HuH-7 (cell line): ENCODE measurements around the gene SLC66A3.

Experiments used
- DNase-seq: peaks from one replicate; pipeline ENCODE4 v3.0.0; 2011; ENCODE audit warnings: low spot score

The SLC66A3 gene

DNA sequence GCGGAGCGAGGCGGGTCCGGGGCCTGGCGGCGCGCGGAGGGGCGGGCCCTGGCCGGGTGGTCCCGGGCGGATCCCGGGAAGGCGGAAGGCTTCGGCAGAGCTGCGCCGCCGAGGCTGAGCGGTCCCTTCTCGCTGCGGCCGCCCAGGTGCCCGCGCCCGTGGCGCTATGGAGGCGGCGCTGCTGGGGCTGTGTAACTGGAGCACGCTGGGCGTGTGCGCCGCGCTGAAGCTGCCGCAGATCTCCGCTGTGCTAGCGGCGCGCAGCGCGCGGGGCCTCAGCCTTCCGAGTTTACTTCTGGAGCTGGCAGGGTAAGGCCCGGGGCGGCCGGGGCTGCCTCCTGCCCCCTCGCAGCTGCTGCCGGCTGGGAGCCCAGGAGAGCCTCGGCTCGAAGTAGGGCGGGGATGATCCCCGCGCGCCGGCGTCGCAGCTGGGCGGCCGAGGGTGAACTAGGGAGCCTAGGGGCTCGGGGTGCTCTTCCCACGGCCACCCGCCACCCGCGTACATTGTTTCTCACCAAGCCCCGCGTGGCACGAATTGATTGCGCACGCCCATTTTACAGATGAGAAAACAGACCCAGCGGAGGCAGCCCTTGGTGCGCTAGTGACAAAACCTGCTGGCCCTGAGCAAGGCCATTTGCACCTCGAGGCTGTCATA, at the start of gene SLC66A3:
TSS of gene SLC66A3 (plus strand) at position 87 of the 655 bp plus-strand sequence. CDS start at position 167, 80 bp downstream.
- DNase-seq, result peak; percentile 92

DNA sequence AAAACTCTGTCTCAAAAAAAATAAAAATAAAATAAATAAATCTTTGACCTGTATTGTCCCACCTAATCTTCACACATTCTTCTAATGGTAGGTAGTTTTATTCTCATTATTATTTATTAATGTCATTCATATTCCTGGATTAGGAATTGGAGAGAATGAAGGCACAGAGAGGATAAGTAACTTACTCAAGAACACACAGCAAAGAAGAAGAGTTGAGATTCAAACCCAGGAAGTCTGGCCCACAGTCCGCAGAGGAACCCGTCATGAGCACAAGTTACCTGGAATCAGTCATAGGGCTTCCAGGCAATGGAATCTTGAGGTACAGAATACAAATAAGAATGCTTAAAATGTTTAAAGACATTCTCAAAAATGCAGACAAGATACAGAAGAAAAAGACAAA, 46.3 kb upstream of the SLC66A3 start:
- no peak for DNase-seq

DNA sequence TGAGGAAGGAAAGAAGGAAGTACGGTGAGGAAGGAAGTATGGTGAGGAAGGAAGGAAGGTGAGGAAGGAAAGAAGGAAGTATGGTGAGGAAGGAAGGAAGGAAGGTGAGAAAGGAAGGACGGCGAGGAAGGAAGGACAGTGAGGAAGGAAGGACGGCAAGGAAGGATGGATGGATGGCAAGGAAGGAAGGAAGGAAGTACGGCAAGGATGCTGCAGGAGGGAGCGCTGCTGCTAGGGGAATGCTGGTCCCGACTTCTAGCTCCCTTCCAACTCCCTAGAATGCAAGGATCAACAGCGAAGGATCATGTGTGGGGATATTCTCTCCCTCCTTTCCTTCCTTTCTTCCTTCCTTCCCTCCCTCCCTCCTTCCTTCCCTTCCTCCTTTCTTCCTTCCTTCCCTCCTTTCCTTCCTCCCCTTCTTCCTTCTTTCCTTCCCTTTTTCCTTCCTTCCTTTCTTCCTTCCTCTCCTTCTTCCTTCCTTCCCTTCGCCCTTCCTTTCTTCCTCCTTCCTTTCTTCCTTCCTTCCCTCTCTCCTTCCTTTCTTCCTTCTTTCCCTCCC, 42.3 kb upstream of the SLC66A3 start:
- DNase-seq, result no peak

DNA sequence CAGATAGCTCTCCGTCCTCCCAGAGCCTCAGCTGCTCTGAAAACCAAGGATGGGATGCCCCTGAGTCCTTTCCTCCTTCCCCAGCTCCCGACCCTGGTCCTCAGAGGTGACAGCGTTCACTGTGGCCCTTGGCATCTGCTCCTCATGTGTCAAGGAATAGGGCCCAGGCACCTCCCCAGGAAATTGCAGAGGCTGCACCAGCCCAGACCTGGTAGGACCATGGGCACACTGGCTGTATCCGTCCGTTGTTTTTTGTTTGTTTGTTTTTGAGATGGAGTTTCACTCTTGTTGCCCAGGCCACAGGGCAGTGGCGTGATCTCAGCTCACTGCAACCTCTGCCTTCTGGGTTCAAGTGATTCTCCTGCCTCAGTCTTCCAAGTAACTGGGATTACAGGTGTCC, 37.5 kb upstream of the SLC66A3 start:
- DNase-seq, result no peak

DNA sequence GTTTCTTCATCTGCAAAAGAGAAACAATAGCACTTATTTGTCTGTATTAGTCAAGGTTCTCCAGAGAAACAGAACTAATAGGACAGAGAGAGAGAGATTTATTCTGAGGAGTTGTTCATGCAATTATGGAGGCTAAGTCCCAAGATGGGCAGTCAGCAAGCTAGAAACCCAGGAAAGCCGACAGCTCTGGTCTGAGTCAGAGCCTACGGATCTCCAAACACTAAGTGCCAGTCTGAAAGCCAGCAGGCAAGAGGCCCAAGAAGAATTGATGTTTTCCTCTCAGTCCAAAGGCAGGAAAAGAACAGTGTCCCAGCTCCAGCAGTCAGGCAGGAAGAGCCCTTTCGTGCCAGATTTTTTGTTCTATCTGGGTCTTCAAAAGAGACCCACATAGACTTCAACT, 36.5 kb upstream of the SLC66A3 start:
- no peak for DNase-seq

DNA sequence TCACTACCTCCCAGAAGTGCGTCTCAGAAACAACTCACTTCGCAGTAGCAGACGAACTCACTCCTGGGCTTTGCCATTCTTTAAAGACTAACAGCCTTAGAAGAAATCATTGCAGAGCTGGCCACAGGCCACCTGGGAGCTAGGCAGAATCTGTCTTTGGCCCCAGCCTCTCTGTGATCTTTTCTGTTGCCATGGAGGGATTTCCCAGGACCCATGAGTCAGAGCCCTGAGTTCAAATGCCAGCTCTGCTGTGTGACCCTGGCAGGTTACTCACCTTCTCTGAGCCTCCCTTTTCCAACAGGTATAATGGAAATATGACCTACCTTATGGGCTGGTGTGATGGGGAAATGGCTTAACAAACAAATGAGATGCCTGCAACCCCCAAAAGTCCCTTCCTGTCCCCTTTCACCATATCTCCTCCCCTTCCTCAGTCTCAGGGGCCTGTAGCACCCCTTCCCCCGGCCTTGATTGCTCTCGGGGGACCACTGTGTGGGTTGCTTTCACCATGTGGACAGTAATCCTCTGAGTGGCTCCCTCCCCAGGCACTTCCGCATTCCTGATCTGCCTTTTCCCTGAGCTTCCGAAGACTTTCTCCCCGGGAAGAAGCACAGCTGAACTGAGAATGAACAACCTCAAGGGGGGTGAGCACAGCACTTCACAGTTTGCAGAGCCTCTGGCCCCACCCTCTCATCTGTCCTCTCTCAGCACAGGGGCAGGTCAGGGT, 34.0 kb upstream of the SLC66A3 start:
- DNase-seq, result no peak

DNA sequence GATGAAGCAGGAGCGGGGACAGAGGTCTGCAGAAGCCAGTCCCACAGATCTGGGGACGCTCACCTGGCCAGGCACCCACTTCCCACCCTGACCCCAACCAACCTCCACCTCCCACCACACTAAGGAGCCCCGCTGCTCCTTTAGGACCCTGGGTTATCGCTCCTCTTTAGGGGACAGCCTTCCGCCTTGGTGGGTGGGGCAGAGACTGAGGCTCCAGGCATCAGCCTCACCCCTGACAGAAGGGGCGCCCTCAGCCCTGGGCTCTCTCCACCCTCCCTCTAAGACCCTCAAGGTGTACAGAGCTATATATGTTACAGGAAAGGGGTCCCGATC, 33.5 kb upstream of the SLC66A3 start:
- no peak for DNase-seq

DNA sequence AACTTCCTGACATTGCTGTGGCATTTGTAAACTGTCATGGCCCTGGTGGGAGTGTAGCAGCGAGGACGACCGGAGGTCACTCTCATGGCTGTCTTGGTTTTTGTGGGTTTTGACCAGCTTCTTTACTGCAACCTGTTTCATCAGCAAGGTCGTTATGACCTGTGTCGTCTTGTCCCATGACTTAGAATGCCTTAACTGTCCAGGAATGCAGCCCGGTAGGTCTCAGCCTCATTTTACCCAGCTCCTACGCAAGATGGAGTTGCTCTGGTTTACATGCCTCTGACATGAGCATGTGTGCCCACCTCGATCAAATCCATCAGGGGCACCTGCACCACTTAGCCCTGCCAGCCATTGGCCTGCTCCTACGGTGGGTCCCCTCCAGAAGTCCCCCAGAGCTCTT, 32.9 kb upstream of the SLC66A3 start:
- no peak for DNase-seq

DNA sequence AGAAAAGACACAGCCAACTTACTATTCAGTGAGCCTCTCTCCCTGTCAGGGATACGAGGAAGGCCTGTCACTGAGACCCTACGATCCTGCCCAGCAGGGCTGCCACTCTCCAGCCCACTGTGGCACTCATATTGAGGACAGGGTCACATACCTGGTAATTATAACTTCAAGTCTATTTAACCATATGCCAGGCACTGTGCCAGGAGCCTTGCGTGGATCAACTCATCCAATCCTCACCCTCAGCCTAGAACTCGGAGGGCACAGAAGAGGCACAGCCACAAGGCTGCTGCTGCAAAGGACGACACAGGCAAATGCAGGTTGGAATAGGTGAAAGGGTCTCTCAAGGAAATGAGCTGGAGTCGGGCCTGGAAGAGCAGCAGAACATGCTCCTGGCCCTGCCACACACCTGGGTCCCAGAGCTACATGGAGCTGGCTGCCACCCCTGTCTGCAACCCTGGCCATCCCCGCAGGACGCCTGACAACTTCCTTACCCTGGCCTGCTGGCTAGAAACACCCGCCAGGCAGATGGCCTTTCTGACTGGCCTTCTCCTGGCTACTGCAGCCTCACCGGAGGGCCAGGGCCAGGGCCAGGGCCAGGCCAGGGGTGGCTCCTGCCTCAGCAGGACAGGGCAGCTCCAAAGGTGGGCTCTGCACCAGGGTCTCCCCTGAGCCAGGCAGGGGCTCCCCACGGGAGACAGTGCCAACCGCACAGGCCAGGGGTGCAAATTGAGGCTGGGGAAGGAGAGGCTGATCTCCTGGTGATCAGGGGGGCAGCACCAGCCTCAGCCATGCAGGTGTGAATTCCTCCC, 32.1 kb upstream of the SLC66A3 start:
- no peak for DNase-seq

DNA sequence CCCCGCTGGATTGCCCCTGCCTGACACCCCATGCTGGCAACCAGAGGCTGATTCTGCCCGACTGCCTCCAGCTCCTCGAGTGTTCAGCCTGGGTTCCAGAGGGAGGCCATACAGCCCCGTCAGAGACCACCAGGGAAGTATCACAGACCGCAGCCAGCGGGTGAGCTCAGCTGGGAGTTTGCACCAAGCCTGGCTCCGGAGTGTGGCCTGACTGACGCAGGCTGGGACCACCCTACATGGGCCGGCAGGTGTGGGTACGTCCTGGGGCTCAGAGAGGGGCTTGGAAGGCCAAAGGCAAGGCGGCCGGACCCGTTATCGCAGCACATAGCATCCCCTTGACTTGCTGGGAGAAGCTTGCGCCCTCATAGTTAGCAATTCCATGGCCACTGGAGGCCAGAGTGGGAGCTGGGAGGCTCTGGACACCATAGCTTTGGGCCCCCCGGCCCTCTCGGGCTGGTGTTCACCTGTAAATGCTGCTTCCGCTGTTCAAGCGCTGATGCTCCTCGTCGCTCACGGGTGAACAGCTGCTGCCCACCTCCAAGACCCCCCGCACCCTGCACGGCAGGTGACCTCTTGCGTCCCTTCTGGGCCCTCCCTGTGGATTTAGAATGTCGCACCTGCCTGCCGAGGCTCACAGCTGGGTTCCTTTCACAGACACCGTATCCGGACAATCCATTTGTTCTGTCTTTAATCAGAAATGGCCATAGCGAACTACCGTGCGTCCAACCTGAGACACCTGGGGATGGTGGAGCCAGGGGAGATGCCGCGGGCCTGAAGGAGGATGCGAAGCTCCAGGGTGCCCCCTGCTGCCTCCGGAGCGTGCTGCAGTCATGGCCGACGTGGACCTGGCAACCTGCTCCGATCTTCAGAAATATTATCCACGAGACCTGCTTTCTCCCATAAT, 31.2 kb upstream of the SLC66A3 start:
- peak; percentile 77 for DNase-seq

DNA sequence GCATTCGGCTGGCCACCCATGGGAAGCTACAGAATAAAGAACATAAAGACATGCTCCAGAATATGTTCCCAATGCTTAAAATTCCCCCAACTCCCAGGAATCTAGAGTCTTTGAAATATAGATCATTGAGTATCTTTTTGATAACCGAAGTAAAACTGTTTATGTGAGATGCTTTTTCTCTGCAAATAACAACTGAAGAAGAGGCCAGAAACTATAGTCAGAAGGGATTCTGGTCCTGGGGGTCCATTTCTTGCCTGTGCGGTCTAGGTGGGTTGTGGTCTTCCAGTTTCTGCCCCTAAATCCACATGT, 30.6 kb upstream of the SLC66A3 start:
- DNase-seq, result no peak

DNA sequence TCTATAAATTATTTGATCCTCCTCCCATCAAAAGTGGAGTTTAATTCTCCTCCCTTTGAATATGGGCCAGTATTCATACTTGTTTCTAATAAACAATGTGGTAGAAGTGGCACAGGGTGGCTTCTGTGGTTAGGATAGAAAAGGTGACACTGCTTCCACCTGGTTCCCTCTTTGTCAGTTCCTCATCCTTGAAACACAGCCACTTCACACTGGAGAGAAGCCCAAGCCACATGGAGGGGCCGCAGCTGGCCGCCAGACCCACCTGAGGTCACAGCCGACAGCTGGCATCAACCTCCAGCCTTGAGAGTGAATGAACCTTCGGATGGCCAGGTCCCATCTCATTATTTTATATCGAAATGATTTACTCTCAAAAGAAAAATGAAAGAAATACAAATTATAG, 27.5 kb upstream of the SLC66A3 start:
- DNase-seq, result no peak

DNA sequence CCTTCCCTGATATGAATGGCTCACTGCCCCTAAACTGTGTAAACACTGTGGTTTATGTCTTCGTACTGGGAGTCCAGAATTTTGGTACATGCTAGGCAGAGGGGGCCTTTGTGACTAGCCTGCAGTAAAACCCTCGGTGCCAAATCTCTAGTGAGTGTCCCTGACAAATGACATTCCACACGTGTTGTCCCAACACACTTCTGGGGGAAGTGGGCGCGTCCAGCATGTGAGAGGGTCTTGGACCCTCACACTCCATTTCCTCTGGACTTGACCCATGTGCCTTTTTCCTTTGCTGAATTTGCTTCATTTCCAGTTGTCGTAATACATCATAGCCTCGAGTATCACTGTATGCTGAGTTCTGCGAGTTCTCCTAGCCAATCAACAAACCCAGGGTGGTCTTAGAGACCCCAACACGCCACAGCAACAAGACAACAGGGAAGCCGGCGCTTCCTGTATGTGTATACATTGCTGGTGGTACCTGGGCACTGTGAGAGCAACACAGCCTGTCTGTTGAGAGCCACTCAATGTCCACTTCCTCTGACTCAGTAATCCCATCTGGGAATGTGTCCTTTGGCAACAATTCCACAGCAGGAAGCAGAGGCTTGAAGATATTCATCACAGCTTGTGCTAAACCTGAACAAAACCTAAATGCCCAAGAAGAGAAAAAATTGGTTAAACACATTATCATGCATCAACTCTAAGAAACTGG, 26.9 kb upstream of the SLC66A3 start:
- no peak for DNase-seq

DNA sequence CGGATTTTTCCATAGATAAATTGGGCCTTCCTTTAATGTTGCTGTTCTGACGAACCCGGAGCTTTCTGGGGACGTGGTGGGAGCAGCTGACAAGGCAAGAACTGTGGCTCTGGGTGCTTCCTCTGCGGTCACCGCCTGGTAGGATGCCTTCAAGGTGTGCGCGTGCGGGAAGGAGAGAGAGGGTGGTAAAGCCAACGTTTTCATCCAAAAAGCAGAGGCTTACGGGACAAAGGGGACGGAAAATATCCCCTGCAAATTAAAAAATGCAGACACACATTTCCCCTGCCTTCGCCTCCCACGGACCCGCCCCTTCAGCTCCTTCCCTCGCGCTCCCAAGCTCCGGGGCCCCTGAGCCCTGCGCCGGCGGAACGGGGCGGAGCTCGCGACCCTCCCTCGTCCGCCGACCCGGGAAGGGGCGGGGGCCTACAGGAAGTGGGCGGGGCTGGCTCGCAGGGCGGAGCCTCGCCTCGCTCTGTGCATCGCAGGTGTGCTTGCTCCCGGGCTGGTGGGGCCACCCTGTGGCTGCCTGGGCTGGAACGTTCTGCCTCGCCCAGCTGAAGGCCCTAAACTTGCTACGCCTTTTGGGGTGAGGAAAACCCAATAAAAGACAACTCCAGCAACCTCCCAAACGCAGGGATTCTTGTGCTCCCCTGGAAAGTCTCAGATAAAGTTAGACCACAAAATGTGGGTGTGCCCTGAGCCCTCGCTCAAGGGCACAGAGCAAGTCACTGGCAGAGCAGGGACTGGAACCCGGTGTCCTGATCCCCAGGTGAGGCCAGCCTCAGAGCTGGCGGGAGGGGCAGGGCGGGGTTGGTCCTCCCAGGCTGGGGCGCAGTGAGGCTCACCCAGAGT, 25.4 kb upstream of the SLC66A3 start:
- DNase-seq, result peak; percentile 83

DNA sequence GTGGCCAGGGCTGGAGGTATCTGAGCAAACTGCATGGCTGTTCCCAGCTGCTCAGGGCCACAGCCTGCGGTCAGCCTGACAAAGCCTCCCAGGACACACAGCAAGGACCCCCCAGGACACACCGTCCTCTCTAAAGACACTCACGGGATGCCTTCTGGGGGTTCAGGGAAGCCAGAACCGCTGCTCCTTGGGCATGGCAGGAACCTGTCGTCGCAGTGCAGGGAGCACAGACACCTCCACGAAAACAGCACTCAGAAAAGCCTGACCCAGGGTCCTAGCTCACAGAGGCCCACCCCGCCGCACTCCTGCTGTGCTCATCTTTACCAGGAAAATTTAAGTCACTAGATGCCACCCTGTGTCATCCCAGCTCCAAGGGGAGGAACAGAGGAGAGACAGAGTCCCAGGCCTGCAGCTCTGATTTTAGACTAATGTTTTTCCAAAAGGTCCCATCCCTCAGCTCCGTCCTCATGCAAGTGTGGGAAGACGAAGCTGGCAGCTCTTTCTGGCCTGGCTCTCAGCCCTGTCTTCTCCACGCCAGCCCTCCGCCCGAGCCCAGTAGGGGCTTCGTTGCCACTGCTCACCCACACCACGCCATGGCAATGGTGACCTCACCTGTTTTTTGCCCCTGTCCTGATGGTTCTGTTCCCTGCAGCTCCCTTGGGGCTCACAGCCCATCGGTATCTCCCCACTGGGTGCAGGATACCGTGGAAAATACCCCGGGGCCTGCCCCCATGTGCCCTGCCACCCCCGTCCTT, 23.9 kb upstream of the SLC66A3 start:
- no peak for DNase-seq

DNA sequence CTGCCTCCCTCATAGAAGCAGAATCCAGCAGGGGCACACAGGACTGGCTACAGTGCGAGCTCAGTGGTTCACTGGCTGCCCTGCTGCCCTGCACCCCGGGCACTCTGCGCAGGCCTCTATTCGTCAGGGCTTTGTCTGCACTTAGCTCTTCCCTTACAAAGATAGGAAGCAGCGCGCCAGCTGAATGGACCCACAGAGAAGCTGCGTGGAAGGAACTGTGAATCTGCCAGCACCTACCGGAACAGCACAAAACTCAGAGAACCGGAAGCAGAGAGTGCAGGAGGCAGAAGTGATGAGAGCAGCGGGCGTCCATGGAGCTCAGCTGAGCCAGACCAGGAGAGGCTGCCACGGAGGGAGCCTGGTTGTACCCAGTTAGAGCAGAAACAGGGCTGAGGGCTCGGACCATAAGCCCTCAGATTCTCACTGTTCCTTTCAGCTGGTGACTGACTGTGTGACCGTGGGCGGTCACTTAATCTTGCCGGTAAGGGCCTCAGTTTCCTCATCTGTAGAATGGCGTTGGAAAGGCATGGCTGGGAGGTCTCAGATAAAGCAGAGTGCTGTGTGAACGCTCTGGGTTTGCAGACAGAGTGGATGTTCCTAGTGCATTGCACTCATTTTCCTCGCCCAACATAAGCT, 23.1 kb upstream of the SLC66A3 start:
- no peak for DNase-seq

DNA sequence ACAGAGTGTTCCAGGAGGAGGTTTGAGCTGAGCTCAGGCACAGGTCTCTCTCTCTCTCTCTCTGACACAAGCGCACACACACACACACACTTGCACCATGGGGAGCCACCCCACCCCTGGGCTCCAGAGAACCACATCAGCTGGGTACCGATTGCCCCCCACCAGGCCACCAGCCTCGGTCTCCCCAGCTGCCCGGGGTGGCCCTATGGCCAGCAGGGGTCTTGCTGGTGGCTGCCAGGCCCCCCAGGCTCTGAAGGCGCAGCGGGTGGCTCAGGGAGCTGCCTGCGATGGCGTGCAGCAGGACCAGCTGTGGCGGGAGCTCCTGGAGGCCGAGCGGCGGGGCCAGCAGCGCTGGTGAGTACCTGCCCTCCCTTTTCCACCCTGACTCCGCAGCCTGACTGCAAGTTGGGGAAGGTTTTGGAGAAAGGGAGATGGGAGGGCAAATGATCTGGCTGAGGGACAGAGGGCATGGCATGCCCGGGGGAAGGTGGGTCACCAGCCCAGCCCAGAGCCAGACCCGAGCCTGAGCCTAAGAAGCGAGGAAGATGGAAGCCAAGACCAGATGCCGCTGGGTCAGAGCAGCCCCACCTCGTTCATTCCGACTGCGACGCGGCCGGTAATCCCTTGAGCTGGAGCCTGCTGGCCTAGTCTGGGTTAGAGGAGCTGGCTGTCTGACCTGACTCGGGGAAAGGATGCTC, 21.9 kb upstream of the SLC66A3 start:
- DNase-seq, result no peak

DNA sequence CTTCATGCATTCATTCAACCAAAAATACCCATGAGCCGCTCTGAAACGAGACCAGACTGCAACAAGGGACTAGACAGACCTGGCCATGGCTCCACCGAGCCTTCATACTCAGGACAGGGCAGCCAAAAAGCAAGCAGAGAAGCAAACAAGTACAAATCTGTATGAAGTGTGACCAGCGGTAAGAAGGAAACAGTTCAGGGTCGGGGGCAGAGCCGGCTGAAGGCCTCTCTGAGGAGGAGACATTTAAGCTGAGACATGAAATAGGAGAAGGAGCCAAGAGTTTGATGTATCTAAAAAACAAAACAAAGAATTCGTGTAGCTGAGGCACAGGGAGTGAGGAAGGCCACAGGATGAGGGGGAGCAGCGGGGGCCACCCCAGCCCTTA, 21.3 kb upstream of the SLC66A3 start:
- DNase-seq, result no peak

DNA sequence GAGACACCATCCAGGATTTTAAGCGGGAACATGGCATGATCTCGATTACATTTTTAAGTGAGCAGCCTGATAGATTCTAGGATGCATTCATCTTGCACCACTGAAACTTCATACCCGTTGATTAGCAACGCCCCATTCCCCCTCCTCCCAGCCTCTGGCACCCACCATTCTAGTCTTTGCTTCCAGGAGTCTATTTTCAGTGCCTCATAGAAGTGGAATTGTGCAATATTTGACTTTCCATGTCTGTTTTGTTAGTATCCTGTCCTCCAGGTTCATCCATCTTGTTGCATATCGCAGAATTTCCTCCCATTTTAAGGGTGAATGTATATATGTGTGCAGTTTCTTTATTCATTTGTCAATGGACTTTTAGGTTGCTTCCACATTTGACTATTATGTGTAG, 20.9 kb upstream of the SLC66A3 start:
- DNase-seq, result no peak
